PC-3 (cell line): ENCODE results near the gene DHDH.

Experiments
- EZH2 ChIP-seq: fragments of 300-600 bp; sonication (generic); IDR thresholded peaks from one replicate; pipeline ENCODE4 v1.6.1; 2017; ENCODE audit warnings: antibody characterized with exemption, mild to moderate bottlenecking, low read length; ENCODE audit not compliant: unreplicated experiment
- TF ChIP-seq, protein P1 (sequence below): fragments of 300-600 bp; sonication (generic); conservative IDR thresholded peaks from 2 replicates; pipeline ENCODE4 v1.5.1; 2017; ENCODE audit warnings: antibody characterized with exemption, low read depth, mild to moderate bottlenecking, low read length

- TF ChIP-seq, protein P1, sequence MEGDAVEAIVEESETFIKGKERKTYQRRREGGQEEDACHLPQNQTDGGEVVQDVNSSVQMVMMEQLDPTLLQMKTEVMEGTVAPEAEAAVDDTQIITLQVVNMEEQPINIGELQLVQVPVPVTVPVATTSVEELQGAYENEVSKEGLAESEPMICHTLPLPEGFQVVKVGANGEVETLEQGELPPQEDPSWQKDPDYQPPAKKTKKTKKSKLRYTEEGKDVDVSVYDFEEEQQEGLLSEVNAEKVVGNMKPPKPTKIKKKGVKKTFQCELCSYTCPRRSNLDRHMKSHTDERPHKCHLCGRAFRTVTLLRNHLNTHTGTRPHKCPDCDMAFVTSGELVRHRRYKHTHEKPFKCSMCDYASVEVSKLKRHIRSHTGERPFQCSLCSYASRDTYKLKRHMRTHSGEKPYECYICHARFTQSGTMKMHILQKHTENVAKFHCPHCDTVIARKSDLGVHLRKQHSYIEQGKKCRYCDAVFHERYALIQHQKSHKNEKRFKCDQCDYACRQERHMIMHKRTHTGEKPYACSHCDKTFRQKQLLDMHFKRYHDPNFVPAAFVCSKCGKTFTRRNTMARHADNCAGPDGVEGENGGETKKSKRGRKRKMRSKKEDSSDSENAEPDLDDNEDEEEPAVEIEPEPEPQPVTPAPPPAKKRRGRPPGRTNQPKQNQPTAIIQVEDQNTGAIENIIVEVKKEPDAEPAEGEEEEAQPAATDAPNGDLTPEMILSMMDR: no peak
- TF ChIP-seq EZH2: no peak
Observed at GRCh38 chr19:48906324-48906723, 27.2 kb upstream of the DHDH start.
